CD4-positive, alpha-beta T cell treated with Interleukin-17A for 4 hours (primary cell): ENCODE measurements around the gene GTF2I.
"Not testable (repeated sequence)": the region's sequence is repeated elsewhere in the genome, so short reads cannot be mapped to it uniquely, and the experiment has no call there.

Experiments
- DNase-seq: peaks from one replicate; pipeline ENCODE4 v3.0.0-alpha.2; 2020; ENCODE audit warnings: mixed read lengths

Gene GTF2I

GRCh38 chr7:74656837-74657691, 454 bp upstream of the GTF2I start:
- peak; percentile 99 for DNase-seq

DNA sequence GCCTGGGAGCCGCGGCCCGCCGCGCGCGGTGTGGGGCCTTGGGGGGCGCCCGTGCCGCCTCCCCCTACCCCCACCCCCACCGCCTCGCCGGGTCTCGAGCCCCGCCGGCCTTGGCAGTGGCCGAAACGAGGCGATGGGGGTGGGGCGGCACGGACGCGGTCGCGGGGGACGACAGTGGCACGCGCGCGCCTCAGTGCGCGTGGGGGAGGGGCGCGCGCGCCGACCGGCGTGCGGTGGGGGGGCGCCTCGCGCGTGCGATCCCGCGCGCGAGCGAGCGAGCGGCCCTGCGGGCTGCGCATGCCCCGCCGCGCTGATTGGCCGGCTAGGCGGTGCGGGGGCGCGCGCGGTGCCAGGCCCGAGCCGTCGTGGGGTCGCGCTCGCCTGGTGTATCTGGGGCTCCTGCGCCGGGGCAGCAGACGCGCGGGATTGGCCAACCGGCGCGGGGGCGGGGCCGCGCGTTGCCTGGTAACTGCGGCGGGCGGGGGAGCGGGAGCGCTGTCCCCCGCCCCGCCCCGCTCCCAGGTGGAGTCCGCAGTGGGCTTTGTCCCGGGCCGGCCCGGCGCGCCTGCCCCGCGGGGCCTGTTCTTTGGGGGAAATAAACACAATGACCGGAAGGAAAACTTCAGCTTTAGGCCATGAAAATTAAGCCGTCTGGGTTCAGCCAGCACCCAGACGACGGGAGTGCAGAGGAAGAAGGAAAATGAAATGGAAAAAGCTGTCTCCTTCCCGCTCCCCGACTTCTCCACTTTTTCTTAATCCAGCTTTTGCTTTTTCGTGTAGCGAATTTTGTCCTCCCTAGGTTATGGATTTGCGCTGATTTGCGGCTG, 873 bp downstream of the GTF2I start:
- DNase-seq = peak; percentile 92

GRCh38 chr7:74660202-74660601, 2.7 kb downstream of the GTF2I start:
- DNase-seq = not testable (repeated sequence)

GRCh38 chr7:74661836-74662794, 4.6 kb downstream of the GTF2I start:
- not testable (repeated sequence) for DNase-seq

- no peak for DNase-seq
These were observed 7.9 kb downstream of the GTF2I start for GRCh38 chr7:74665296-74665938.

- DNase-seq = not testable (repeated sequence)
These were observed 9.5 kb downstream of the GTF2I start for GRCh38 chr7:74667013-74667412.

DNA sequence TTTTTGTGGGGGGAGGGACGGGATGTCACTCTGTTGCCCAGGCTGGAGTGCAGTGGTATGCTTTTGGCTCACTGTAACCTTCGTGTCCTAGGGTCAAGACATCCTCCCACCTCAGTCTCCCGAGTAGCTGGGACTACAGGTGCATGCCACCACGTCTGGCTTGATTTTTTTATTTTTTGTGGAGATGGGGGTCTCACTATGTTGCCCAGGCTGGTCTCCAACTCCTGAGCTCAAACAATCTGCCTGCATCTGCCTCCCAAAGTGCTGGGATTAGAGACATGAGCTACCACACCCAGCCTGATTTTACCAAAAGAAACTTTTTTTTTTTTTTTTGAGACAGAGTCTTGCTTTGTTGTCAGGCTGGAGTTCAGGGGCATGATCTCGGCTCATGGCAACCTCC, 10.0 kb downstream of the GTF2I start:
- DNase-seq = not testable (repeated sequence)

- no peak for DNase-seq
These were observed 14.1 kb downstream of the GTF2I start for GRCh38 chr7:74671602-74672001.

DNA sequence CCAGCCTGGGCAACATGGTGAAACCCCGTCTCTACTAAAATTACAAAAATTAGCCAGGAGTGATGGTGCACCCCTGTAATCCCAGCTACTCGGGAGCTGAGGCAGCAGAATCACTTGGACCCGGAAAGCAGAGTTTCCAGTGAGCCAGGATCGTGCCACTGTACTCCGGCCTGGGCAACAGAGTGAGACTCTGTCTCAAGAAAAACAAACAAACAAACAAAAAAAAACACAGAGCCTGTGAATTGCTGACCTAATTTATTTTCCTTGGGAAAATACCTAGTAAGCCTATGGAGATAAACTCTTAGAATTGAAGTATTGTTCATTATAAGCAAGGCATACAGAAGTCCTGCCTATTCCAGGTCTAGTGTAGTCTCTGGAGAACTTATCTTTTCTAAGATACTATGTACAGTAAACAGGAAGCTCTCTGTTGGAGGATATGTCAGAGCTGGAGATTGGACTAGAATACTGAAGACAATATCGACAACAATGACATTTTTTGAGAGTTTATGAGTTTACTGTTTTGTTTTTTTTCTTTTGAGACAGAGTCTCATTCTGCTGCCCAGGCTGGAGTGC, 14.9 kb downstream of the GTF2I start:
- no peak for DNase-seq

DNA sequence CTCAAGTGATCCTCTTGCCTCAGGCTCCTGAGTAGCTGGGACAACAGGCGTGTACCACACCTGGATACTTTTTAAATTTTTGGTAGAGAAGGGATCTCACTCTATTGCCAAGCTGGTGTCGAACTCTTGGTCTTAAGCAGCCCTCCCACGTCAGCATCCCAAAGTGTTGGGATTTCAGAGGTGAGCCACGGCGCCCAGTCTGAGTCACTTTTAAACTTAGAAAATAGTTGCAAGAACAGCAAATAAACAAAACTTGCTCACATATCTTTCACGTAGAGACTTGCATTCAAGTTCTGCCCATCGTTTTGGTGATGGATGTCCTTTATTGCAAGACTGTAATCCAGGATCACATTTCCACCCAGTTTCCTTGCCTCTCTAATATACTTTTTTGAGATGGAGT, 16.6 kb downstream of the GTF2I start:
- DNase-seq = no peak

GRCh38 chr7:74682829-74683228, 25.3 kb downstream of the GTF2I start:
- DNase-seq = no peak

- no peak for DNase-seq
These were observed 26.3 kb downstream of the GTF2I start for GRCh38 chr7:74683799-74684198.

- no peak for DNase-seq
These were observed 27.0 kb downstream of the GTF2I start for GRCh38 chr7:74684473-74684872.

DNA sequence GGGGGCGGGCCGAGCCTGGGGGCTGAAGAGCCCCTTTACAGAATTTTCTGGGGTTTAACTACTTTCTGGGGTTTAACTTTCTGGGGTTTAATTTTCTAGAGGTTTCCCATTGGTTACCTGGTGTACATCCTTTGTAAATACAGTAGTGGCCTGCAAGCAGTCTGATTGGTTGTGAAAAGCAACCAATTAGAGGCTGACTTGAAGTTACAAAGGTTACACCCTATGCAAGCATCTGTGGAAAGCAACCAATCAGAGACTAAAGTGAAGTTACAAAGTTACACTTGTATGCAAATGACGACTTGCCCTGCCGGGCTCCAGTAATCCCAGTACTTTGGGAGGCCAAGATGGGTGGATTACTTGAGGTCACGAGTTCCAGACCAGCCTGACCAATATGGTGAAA, 27.4 kb downstream of the GTF2I start:
- no peak for DNase-seq

GRCh38 chr7:74690474-74690873, 33.0 kb downstream of the GTF2I start:
- DNase-seq = no peak

DNA sequence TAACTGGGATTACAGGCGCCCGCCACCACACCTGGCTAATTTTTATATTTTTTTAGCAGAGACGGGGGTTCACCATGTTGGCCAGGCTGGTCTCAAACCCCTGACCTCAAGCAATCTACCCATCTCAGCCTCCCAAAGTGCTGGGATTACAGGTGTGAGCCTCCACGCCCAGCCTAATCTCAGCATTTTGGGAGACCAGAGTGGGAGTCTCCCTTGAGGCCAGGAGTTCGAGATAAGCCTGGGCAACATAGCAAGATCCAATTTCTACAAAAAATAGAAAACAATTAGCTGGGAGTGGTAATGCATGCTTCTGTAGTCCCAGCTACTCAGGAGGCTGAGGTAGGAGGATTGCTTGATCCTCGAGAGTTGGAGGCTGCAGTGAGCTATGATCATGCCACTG, 46.9 kb downstream of the GTF2I start:
- DNase-seq = not testable (repeated sequence)

DNA sequence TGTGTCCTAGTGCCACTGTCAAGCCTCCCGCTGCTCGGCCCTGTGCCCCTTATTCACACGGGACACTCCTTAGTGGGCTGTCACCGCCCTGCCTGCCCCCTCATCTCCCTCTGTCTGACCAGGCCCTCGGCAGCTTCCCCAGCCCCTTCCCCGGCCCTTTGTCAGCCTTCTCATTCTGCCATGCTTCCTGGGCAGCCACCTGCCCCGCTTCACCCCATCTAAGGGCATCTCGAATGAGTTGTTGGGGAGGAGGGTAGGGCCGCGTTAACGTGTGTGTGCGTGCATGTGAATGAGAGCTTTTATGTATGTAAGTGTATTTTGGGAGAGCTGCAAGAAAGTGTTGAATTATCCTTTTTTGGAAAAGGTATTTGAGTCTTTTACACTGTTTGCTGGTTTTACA, 49.7 kb downstream of the GTF2I start:
- DNase-seq = no peak

DNA sequence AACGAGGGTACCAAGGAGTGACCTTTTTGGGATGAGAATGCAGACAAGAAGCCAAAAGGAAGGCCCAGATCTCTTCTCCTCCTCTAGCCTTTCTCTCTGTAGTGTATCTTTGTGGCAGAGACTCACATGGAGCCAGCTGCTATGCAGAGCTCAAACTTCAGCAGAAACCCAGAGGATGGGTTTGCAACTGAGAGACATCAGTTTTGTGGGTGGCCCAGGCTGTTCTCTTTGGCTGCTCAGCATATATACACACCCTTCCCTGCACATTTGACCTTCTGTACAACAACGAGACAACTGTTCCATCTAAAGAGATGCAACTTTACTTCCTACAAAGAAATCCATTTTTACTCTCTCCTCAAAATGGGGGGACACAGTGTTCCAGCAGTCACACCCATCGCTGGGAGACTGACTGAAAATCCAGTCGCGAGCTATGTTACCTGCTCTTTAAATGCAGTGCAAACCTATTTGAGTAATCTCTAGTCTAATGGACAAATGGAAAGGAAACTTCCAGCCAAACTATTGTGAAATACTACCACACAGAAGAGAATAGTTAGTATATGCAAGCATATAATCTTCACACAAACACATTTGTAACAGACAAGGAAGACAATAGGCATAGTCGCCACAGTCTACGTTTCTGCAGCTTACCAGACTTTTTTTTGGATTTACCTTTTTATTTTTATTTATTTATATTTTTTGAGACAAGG, 51.2 kb downstream of the GTF2I start:
- no peak for DNase-seq

- DNase-seq = no peak
These were observed 52.6 kb downstream of the GTF2I start for GRCh38 chr7:74709880-74710671.

- no peak for DNase-seq
These were observed 56.0 kb downstream of the GTF2I start for GRCh38 chr7:74713567-74713966.
